HCT116 (cell line): ENCODE measurements around the gene COL9A3.

ENCODE experiments used
- CTCF ChIP-seq, 3 experiments: fragments of 200-600 bp in 1 of 3; sonication (generic) in 1 of 3; IDR thresholded peaks in 2 of 3; conservative IDR thresholded peaks in 1 of 3; 2 replicates each; pipeline ENCODE4 v1.5.1; 2012 to 2017; ENCODE audit warnings: low read depth in 2 of 3, low read length in 2 of 3, antibody characterized with exemption in 1 of 3, borderline replicate concordance in 1 of 3, control low read depth in 1 of 3, mild to moderate bottlenecking in 1 of 3, mixed read lengths in 1 of 3, mixed run types in 1 of 3, moderate library complexity in 1 of 3; ENCODE audit not compliant: insufficient read depth in 1 of 3
- EZH2 ChIP-seq: fragments of 200-600 bp; sonication (generic); IDR thresholded peaks from 2 replicates; pipeline ENCODE4 v1.6.1; 2017; ENCODE audit warnings: antibody characterized with exemption, mixed run types
- ZNF274 ChIP-seq: fragments of 200-500 bp; sonication (Bioruptor generic); IDR thresholded peaks from 2 replicates; pipeline ENCODE4 v1.6.1; 2014; ENCODE audit warnings: mild to moderate bottlenecking, low read depth, low read length, inconsistent platforms

- TF ChIP-seq ZNF274 (no peak), CTCF (IDR thresholded peaks at IDR 0.05 in 2 of 3, conservative IDR thresholded peaks at IDR 0.05 in 1 of 3; ENCODE audit: borderline replicate concordance in 1 of 3, insufficient read depth in 1 of 3, low read depth in 2 of 3, low read length in 2 of 3) (no peak), EZH2 (no peak)
These were observed 48.7 kb upstream of the COL9A3 start for GRCh38 chr20:62768234-62768546.
